NCI-H1092 (cell line): ENCODE measurements around the gene LPCAT2.

Experiments used
- DNase-seq: peaks from one replicate; lab custom pipeline; 2025; lab: John Stamatoyannopoulos, UW

LPCAT2 gene

GRCh38 chr16:55480228-55480655 is 28.6 kb upstream of the LPCAT2 start:
- DNase-seq = no peak

GRCh38 chr16:55481023-55481422 is 27.8 kb upstream of the LPCAT2 start:
- DNase-seq = no peak

- no peak for DNase-seq
Measured at GRCh38 chr16:55482056-55482455, 26.8 kb upstream of the LPCAT2 start.

GRCh38 chr16:55487048-55487803 is 21.6 kb upstream of the LPCAT2 start:
- no peak for DNase-seq

- DNase-seq = no peak
Measured at GRCh38 chr16:55488306-55488705, 20.6 kb upstream of the LPCAT2 start.

- DNase-seq = no peak
Measured at GRCh38 chr16:55489119-55489955, 19.5 kb upstream of the LPCAT2 start.

- DNase-seq = no peak
Measured at GRCh38 chr16:55489956-55490265, 19.0 kb upstream of the LPCAT2 start.

GRCh38 chr16:55490301-55490700 is 18.6 kb upstream of the LPCAT2 start:
- no peak for DNase-seq

GRCh38 chr16:55491691-55492090 is 17.2 kb upstream of the LPCAT2 start:
- no peak for DNase-seq

GRCh38 chr16:55492756-55493380 is 16.0 kb upstream of the LPCAT2 start:
- DNase-seq = no peak

- DNase-seq = no peak
Measured at GRCh38 chr16:55494994-55495421, 13.9 kb upstream of the LPCAT2 start.

GRCh38 chr16:55495616-55496289 is 13.1 kb upstream of the LPCAT2 start:
- DNase-seq = peak; percentile 43

- no peak for DNase-seq
Measured at GRCh38 chr16:55496509-55497145, 12.2 kb upstream of the LPCAT2 start.

GRCh38 chr16:55497558-55497957 is 11.3 kb upstream of the LPCAT2 start:
- no peak for DNase-seq

- DNase-seq = no peak
Measured at GRCh38 chr16:55498101-55498500, 10.8 kb upstream of the LPCAT2 start.

GRCh38 chr16:55499281-55499680 is 9.6 kb upstream of the LPCAT2 start:
- DNase-seq = no peak

- DNase-seq = no peak
Measured at GRCh38 chr16:55499951-55500529, 8.8 kb upstream of the LPCAT2 start.

- no peak for DNase-seq
Measured at GRCh38 chr16:55500530-55501011, 8.3 kb upstream of the LPCAT2 start.

- DNase-seq = no peak
Measured at GRCh38 chr16:55501549-55502322, 7.1 kb upstream of the LPCAT2 start.

GRCh38 chr16:55502801-55503366 is 6.0 kb upstream of the LPCAT2 start:
- peak; percentile 93 for DNase-seq
